ENCODE measurements around the gene PLXNB2.

PLXNB2 gene

DNA sequence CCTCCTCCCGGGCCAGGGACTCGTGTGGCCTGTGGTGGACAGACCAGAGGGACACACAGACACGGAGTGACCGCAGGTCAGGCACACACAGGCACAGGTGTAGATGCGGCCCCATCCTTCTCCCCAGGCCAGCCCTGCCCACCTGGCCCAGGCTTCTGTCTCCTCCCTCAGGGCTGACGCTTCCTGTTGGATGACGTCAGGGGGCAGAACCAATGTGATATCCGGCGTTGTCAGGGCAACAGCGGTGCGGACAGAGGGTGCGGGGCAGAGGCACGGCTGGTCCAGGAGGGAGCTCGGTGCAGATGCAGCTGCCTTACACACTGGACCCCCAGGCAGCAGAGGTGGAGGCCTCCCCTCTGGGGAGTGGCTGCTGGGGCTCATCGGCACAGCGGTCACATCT lies 59.7 kb downstream of the PLXNB2 start:
- DNase-seq (ENCODE audit: extremely low spot score): no peak
- ChIA-PET CTCF (no interaction called here), POLR2A (interaction anchor here (1.5 kb wide), 1 partner anchor 20 kb away, joined by 4 read pairs; no protein-coding TSS in a partner anchor)
- TF ChIP-seq FOXK2 (IDR thresholded peaks at IDR 0.05): no peak

DNA sequence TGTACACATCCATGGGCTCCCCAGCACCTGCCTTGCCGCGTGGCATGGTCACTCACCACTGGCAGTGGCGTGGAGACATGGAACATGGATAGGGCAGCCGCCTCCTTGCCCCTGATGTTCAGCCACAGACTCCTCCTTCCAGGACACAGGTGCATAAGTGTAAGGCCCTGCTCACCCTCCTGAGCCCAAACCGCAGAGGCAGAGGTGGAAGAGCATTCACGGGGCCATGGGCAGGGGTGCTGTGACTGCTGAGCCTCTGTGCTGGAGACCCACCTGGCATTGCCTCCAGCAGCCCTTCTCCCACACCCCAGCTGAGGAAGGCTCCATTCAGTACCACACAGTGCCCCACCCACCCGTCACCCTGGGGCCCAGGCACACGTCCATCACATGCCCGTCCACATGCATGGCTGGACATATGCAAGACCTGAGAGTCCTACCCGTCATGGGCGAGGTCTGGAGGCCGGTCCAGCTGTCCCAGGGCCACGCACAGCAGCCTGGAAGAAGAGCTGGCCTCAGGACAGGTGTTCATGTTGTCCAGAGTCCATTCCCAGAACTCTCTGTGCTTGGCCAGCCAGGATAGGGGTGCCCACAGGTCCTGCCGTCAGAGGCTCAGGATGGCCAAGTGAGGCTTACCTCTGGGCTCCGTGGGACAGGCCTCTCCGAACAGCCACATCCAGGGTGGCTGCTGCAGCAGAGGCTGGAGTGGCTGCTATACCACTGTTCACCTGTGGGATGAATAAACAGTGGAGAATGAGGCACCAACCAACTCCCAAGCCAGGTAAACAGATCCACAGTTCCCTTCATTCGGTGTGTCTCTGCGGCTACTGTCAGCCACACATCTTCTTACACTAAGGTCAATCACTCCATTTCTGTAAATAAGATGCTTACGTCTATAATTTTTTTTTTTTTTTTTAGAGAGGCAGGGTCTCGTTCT lies 60.9 kb downstream of the PLXNB2 start:
- TF ChIP-seq BHLHE40 (IDR thresholded peaks at IDR 0.05; ENCODE audit: borderline replicate concordance) (no peak), ARNT (IDR thresholded peaks at IDR 0.05) (no peak), FOXA1 (IDR thresholded peaks at IDR 0.05) (no peak), CTBP1 (IDR thresholded peaks at IDR 0.05; ENCODE audit: borderline replicate concordance) (no peak), ZNF384 (IDR thresholded peaks at IDR 0.05) (no peak), FOXM1 (IDR thresholded peaks at IDR 0.05; ENCODE audit: borderline replicate concordance) (no peak), ELF4 (IDR thresholded peaks at IDR 0.05) (no peak), NFRKB (IDR thresholded peaks at IDR 0.05) (no peak), LEF1 (IDR thresholded peaks at IDR 0.05; ENCODE audit: borderline replicate concordance) (no peak), L3MBTL2 (conservative IDR thresholded peaks at IDR 0.05) (no peak), SUZ12 (IDR thresholded peaks at IDR 0.05) (no peak), FOXK2 (IDR thresholded peaks at IDR 0.05) (no peak), SP1 (IDR thresholded peaks at IDR 0.05) (no peak), HDGF (IDR thresholded peaks at IDR 0.05; ENCODE audit: borderline replicate concordance) (no peak), TARDBP (IDR thresholded peaks at IDR 0.05) (no peak)
- TF ChIP-seq, protein P1, sequence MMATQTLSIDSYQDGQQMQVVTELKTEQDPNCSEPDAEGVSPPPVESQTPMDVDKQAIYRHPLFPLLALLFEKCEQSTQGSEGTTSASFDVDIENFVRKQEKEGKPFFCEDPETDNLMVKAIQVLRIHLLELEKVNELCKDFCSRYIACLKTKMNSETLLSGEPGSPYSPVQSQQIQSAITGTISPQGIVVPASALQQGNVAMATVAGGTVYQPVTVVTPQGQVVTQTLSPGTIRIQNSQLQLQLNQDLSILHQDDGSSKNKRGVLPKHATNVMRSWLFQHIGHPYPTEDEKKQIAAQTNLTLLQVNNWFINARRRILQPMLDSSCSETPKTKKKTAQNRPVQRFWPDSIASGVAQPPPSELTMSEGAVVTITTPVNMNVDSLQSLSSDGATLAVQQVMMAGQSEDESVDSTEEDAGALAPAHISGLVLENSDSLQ (IDR thresholded peaks at IDR 0.05): no peak
- CTCF ChIA-PET: no interaction called here
- no peak for DNase-seq (ENCODE audit: extremely low spot score)
- POLR2A ChIA-PET: interaction anchor here (1.0 to 1.2 kb wide), 3 partner anchors 13 to 82 kb away, joined by 3 read pairs; no protein-coding TSS in a partner anchor

DNA sequence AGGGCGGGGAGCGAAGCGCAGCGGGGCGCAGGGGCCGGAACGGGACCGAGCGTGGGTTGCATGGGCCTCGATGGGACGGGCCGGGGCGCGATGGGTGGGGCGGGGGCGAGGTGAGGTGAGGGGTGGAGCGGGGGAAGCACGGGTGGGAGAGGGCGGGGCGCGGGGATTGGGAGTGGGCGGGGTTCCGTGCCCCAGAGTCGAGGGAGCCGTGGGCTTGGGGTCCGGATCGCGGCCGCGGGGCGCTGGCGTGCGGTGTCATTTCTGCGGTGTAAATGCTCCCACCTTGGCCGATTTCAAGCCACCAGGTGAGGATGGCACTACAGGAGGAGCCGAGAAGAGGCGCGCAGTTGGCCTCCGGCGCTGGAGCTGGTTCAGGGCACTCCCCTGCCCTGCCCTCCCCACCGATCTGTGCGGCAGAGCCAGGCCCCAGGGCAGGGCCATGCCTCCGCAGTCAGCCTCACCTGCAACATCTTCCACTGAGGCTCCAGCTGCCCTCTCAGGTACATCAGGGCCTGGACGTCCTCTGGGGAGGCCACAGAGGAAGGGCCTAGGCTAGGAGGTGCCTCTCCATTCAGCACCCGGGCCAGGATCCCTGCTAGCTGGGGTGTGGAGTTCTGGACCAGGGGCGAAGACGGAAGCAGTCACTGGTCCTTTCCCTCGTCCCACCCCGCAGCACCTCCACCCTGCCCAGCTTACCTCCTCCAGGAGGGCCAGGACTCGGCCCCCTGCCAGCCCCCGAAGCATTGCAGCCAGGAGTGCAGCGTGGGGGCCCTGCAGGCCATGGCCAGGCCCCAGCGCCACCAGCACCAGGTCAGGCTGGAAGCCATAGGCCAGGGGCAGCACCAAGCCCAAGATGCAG lies 62.0 kb downstream of the PLXNB2 start:
- TF ChIP-seq L3MBTL2 (conservative IDR thresholded peaks at IDR 0.05) (no peak; the same call in 1 of the 2 replicates), ZNF384 (IDR thresholded peaks at IDR 0.05) (no peak), TARDBP (IDR thresholded peaks at IDR 0.05) (0 out of 2 replicates have a peak, but pooled peaks have one; percentile 0), BHLHE40 (IDR thresholded peaks at IDR 0.05; ENCODE audit: borderline replicate concordance) (no peak)
- DNase-seq (ENCODE audit: extremely low spot score): no peak
- ChIA-PET CTCF (no interaction called here), POLR2A (interaction anchor here (1.0 to 1.2 kb wide), 3 partner anchors 14 to 83 kb away, joined by 3 read pairs; no protein-coding TSS in a partner anchor)

DNA sequence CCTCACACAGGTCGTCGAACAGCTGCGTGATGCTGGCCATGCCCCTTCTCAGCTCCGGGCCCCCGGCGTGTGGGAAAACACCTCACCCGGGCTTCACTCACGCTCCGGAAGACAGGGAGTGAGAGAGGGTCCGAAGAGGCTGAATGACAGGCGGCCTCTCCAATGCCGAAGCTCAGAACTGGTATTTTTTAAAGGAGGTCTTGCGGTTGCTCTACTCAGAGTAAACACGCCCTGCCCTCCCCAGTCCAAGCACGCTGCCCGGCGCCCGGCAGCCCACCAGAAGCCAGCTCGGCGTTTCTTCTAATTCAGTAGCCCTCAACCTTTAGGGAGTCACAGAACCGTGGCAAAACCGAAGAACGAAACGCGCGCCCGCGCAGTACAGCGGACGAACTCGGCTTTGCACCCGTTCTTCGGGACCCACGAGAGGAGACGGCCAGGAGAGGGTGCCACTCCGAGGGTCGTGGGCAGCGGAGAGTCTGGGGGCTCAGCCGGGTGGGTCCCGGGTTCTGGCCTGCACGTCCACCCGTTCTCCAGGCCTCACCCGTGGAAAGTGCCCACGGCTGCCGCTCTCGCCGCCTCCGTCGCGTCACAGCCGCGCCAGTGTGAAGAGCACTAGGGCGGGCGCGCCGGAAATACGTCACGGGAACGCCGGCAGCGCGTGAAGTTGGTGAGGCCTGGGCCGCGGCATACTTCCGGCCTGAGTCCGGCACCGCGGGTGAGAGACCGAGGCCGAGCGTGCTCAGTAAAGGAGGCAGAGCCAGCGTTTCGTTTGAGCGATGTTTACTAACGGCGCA lies 62.8 kb downstream of the PLXNB2 start, which contains the start of gene TUBGCP6:
TSS of gene TUBGCP6 (minus strand) at position 604 of the 794 bp plus-strand sequence. CDS start at position 40, 564 bp downstream.
- DNase-seq (ENCODE audit: extremely low spot score): peak; percentile 90
- CTCF ChIA-PET: interaction anchor here (0.7 kb wide), 1 partner anchor 281 kb away, joined by 4 read pairs; the partner anchor contains the start of gene SCO2
- TF ChIP-seq LEF1 (IDR thresholded peaks at IDR 0.05; ENCODE audit: borderline replicate concordance) (no peak), L3MBTL2 (conservative IDR thresholded peaks at IDR 0.05) (peak; percentile 72), TARDBP (IDR thresholded peaks at IDR 0.05) (peak; percentile 78), NFRKB (IDR thresholded peaks at IDR 0.05) (no peak), ELF4 (IDR thresholded peaks at IDR 0.05) (peak; percentile 53), CTBP1 (IDR thresholded peaks at IDR 0.05; ENCODE audit: borderline replicate concordance) (no peak), FOXK2 (IDR thresholded peaks at IDR 0.05) (no peak), SP1 (IDR thresholded peaks at IDR 0.05) (no peak)
- TF ChIP-seq, protein P1 (IDR thresholded peaks at IDR 0.05): peak; percentile 97
- POLR2A ChIA-PET: interaction anchor here (0.9 to 1.4 kb wide), 6 partner anchors 13 to 281 kb away, joined by 3 to 9 read pairs (median 6); partner anchors contain the start of genes MAPK12 and SCO2

DNA sequence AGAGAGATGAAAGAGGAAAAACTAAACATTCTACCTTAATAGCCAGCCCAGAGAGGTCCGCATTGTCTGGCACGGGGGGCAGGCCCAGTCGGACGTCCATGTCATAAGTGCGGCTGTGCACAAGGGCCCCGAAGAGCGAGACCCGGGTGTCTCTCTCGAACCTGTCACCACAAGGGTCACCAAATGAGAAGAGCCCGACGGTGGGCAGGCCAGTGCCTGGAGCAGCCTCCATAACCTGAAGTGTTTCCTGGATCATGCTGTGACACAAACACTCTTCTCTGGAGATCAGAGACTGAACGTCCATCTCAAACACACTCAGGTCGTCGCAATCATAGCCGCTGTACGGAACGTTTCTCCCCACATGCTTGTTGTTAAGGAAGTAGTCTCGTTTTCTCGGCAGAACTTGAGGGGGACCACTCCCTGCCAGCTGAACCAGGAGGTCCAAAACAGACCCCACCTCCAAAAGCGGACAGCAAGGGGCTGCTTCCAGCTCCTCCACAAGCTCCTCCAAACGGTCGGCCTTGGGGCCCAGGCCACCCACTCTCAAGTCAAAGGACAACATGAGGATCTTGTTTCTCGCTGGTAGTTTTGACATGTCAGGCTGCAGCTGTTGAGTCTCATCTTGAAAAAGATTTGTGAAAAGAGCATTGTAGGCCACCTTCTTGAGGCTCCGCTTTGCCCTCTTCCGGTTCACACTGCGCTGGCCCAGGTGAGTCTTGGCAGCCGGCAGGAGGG lies 63.6 kb downstream of the PLXNB2 start:
- CTCF ChIA-PET: interaction anchor here (0.7 kb wide), 1 partner anchor 281 kb away, joined by 4 read pairs; the partner anchor contains the start of gene SCO2

More for the DNA sequence above, 63.6 kb downstream of the PLXNB2 start:
- POLR2A ChIA-PET: interaction anchor here (0.9 to 1.4 kb wide), 6 partner anchors 13 to 282 kb away, joined by 3 to 9 read pairs (median 6); partner anchors contain the start of genes MAPK12 and SCO2
- TF ChIP-seq LEF1 (IDR thresholded peaks at IDR 0.05; ENCODE audit: borderline replicate concordance) (no peak), FOXK2 (IDR thresholded peaks at IDR 0.05) (no peak), FOXM1 (IDR thresholded peaks at IDR 0.05; ENCODE audit: borderline replicate concordance) (no peak), SUZ12 (IDR thresholded peaks at IDR 0.05) (no peak), NFRKB (IDR thresholded peaks at IDR 0.05) (no peak), TARDBP (IDR thresholded peaks at IDR 0.05) (no peak), FOXA1 (IDR thresholded peaks at IDR 0.05) (no peak), ELF4 (IDR thresholded peaks at IDR 0.05) (no peak), HDGF (IDR thresholded peaks at IDR 0.05; ENCODE audit: borderline replicate concordance) (no peak), ARNT (IDR thresholded peaks at IDR 0.05) (no peak), SP1 (IDR thresholded peaks at IDR 0.05) (no peak), L3MBTL2 (conservative IDR thresholded peaks at IDR 0.05) (no peak), BHLHE40 (IDR thresholded peaks at IDR 0.05; ENCODE audit: borderline replicate concordance) (no peak), ZNF384 (IDR thresholded peaks at IDR 0.05) (no peak), CTBP1 (IDR thresholded peaks at IDR 0.05; ENCODE audit: borderline replicate concordance) (no peak)
- TF ChIP-seq, protein P1 (IDR thresholded peaks at IDR 0.05): no peak
- no peak for DNase-seq (ENCODE audit: extremely low spot score)
